Measurements from ENCODE around the gene RYR1.
"Not testable (repeated sequence)": the region's sequence is repeated elsewhere in the genome, so short reads cannot be mapped to it uniquely, and the experiment has no call there.

The RYR1 gene

GRCh38 chr19:38422438-38422837 is 11.1 kb upstream of the RYR1 start:
- no peak overlapping the region for H3K4me3 ChIP-seq
- no peak overlapping the region for H3K27ac ChIP-seq

- no peak overlapping the region for H3K27ac ChIP-seq
- no peak overlapping the region for H3K4me3 ChIP-seq
Measured at GRCh38 chr19:38424272-38424671, 9.2 kb upstream of the RYR1 start.

- H3K4me3 ChIP-seq = peak overlapping the region in 4 of 7 experiments; percentile 11 to 35 (median 26)
- H3K27ac ChIP-seq = peak overlapping the region in 17 of 21 experiments; percentile 4 to 88 (median 54)
Measured at GRCh38 chr19:38425222-38425809, 8.2 kb upstream of the RYR1 start.

- H3K4me3 ChIP-seq = peak within 1 kb of the TSS in 4 of 7 experiments; percentile 11 to 35 (median 26)
Measured at GRCh38 chr19:38425810-38426466, 7.6 kb upstream of the RYR1 start, which contains the start of gene RASGRP4. TSS of gene RASGRP4 (minus strand) at chr19:38426219. CDS start at chr19:38426091, 128 bp downstream.

GRCh38 chr19:38427035-38427677 is 6.3 kb upstream of the RYR1 start:
- H3K4me3 ChIP-seq, H3K27ac ChIP-seq: not testable (repeated sequence)

More at GRCh38 chr19:38425810-38426466, 7.6 kb upstream of the RYR1 start, which contains the start of gene RASGRP4:
- H3K27ac ChIP-seq = peak within 1 kb of the TSS in 17 of 21 experiments; percentile 4 to 88 (median 54)

GRCh38 chr19:38429055-38429810 is 4.3 kb upstream of the RYR1 start:
- H3K4me3 ChIP-seq = no peak overlapping the region

GRCh38 chr19:38429811-38430156 is 3.7 kb upstream of the RYR1 start:
- H3K4me3 ChIP-seq = no peak overlapping the region

More at GRCh38 chr19:38429055-38429810, 4.3 kb upstream of the RYR1 start:
- no peak overlapping the region for H3K27ac ChIP-seq

GRCh38 chr19:38430931-38431330 is 2.6 kb upstream of the RYR1 start:
- H3K27ac ChIP-seq = no peak overlapping the region
- H3K4me3 ChIP-seq = no peak overlapping the region

More at GRCh38 chr19:38429811-38430156, 3.7 kb upstream of the RYR1 start:
- no peak overlapping the region for H3K27ac ChIP-seq

GRCh38 chr19:38434549-38435051 is 1.1 kb downstream of the RYR1 start:
- H3K27ac ChIP-seq = no peak overlapping the region
- H3K4me3 ChIP-seq = no peak overlapping the region

- Histone ChIP-seq H3K27ac (no peak overlapping the region), H3K4me3 (no peak overlapping the region)
Measured at GRCh38 chr19:38437295-38437694, 3.8 kb downstream of the RYR1 start.

- no peak overlapping the region for H3K27ac ChIP-seq
- H3K4me3 ChIP-seq = no peak overlapping the region
Measured at GRCh38 chr19:38437917-38438316, 4.4 kb downstream of the RYR1 start.

- Histone ChIP-seq H3K4me3 (no peak overlapping the region), H3K27ac (no peak overlapping the region)
Measured at GRCh38 chr19:38440592-38440991, 7.1 kb downstream of the RYR1 start.

GRCh38 chr19:38441657-38442348 is 8.3 kb downstream of the RYR1 start:
- Histone ChIP-seq H3K27ac (no peak overlapping the region), H3K4me3 (no peak overlapping the region)

- Histone ChIP-seq H3K4me3 (no peak overlapping the region), H3K27ac (no peak overlapping the region)
Measured at GRCh38 chr19:38442736-38443135, 9.2 kb downstream of the RYR1 start.

GRCh38 chr19:38443458-38443999 is 10.0 kb downstream of the RYR1 start:
- Histone ChIP-seq H3K27ac (no peak overlapping the region), H3K4me3 (no peak overlapping the region)

- no peak overlapping the region for H3K4me3 ChIP-seq
- no peak overlapping the region for H3K27ac ChIP-seq
Measured at GRCh38 chr19:38444026-38444425, 10.5 kb downstream of the RYR1 start.

- Histone ChIP-seq H3K4me3 (no peak overlapping the region), H3K27ac (no peak overlapping the region)
Measured at GRCh38 chr19:38445362-38445761, 11.9 kb downstream of the RYR1 start.

- H3K27ac ChIP-seq = no peak overlapping the region
- no peak overlapping the region for H3K4me3 ChIP-seq
Measured at GRCh38 chr19:38448225-38448624, 14.7 kb downstream of the RYR1 start.

GRCh38 chr19:38449518-38449917 is 16.0 kb downstream of the RYR1 start:
- H3K27ac ChIP-seq = no peak overlapping the region
- H3K4me3 ChIP-seq = no peak overlapping the region
